Inflammatory macrophage (primary cell): ENCODE results near the gene ZSCAN21.

ENCODE experiments used
- DNase-seq, 2 donors: peaks; one replicate each; pipeline ENCODE4 v3.0.0-alpha.2; 2020 to 2022

The ZSCAN21 gene

DNA sequence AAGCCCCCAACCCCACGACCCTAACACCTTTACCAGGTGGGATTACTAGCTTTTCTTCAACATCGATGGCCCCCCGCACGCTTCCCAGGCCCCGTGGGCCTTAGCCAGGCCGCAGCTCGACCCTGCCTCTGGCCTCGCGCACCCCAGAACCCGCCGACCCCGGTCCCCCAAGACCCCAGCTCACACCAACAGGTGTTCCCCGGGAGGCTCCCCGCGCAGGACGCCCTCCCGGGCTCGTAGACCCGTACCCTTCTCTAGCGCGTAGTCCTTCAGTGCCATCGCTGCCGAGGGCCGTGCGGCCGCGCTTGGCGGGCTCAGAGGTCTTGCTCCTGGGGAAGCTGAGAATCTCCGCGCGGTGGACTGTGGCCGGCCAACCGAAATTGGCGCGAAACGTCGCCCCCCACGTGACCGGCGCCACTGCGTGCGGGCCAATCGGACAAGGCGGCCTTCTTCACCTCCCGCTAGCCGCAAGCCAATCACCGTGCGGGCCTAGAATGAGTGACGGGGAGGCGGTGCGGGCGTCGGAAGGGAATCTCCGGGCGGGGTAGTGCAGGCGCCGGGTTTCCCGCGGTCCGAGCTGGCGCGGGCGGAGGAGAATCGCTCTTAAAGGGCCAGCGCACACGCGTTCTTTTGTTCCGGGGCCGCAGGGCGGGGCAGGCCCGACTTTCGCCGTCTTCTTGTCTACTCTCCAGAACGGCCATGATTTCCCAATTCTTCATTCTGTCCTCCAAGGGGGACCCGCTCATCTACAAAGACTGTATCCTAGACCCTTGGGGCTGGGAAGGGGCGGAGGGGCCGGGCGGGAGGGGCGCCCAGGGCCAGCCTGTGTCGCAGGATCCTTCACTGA, 51.7 kb downstream of the ZSCAN21 start, which contains the start of the genes AP4M1 and MCM7:
TSS of gene AP4M1 (plus strand) at position 628 of the 847 bp plus-strand sequence. CDS start at position 700, 72 bp downstream.
TSS of gene MCM7 (minus strand) at position 382 of the 847 bp plus-strand sequence. CDS start at position 279, 103 bp downstream.
- DNase-seq = peak; percentile 99

DNA sequence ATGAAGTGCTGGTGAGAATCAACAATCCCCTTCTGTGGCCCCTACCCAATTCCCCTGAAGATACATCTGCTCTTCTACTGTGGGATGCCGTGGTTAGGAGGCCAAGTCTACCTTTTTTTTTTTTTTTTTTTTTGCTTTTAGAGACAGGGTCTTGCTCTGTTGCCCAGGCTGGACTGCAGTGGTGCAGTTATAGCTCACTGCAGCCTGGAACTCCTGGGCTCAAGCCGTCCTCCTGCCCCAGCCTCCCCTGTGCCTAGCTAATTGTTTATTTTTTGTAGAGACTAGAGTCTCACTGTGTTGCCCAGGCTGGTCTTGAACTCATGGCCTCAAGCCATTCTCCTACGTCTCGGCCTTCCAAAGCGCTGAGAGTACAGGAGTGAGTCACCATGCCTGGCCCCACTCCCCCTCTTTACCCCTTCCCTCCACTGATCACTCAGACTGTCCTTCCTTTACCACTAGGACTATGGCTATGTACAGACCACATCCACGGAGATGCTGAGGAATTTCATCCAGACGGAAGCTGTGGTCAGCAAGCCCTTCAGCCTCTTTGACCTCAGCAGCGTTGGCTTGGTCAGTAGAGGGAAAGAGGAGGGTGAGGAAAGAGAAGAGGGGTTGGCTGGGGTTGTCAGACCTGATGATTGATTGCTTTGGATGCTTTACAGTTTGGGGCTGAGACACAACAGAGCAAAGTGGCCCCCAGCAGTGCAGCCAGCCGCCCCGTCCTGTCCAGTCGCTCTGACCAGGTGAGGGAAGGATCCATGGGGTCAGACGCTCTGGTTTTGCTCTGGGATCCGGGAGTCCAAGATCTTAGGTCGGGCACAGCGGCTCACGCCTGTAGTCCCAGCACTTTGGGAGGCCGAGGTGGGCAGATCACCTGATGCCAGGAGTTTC, 53.6 kb downstream of the ZSCAN21 start:
- no peak for DNase-seq

DNA sequence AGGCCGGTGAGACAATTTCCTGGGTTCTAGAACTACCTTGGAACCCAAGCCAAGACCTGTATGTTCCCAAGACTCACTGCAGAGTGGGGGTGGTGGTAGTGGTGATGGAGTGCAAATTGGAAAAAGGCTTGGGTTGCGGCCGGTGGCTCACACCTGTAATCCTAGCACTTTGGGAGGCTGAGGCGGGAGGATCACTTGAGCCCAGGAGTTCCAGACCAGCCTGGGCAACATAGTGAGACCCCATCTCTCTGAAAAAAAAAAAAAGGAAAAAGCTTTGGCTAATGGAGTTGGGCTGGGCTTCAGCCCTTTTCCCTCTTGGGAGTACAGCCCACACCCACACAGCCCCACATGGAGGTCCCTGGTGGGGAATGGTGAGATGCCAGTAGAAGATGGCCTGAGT, 56.0 kb downstream of the ZSCAN21 start:
- no peak for DNase-seq

DNA sequence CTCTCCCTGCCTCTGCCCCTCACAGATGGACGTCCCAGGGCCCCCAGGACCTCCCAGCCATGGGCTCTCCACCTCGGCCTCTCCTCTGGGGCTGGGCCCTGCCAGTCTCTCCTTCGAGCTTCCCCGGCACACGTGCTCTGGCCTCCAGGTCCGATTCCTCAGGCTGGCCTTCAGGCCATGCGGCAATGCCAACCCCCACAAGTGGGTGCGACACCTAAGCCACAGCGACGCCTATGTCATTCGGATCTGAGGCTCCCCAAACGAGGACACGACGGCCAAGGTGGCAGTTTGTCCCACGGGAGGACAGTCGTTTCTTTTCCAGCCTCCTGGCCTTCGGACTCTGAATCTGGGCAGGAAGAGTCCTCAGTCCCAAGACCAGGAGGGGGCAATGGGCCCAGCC, 57.1 kb downstream of the ZSCAN21 start:
- DNase-seq = no peak

DNA sequence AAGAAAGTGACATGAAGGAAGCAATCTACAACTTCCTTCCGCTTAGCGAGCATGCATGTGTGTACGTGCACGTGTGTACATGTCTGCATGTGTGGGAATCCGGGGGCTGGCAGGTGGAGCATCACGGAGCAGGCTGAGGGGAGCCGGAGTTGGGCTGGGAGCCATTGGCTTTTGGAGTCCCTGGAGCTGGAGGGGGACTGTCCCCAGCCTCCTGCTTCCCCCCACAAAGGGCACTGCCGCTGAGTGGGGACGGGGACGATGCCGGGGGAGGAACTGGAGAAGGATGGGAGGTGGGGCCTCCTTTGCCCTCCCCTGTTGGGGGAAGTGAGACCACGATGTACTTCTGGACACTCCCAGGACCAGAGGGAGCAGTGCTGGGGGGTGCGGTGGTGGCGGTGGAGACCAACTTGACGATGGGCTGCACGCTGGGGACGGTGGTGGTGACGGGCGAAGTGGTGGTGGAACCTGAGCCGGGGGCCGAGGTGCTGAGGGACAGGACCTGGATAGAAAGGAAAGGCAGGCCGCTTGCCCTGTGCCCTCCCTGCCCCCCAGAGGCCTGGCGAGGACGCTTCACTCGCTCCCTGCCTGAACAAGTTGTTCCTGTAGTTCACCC, 57.7 kb downstream of the ZSCAN21 start:
- DNase-seq = no peak

DNA sequence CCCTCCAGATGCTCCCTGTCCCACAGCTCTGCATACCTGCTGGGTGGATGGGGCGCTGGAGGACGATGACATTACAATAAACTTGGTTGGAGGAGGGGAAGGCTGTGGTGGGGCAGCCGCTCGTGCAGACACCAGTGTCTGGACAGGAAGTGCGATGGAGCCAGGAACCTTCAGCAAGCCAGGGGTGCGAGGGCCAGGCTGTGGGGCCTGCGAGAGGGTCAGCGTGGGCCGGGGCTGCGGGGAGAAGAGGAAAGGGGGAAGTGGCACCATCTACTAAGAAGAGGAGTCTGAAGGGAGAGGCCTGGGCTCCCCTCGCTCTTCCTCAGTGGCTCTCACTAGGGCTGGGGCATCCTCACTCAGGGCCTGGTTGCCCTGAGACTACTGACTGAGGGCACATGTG, 58.3 kb downstream of the ZSCAN21 start:
- no peak for DNase-seq

DNA sequence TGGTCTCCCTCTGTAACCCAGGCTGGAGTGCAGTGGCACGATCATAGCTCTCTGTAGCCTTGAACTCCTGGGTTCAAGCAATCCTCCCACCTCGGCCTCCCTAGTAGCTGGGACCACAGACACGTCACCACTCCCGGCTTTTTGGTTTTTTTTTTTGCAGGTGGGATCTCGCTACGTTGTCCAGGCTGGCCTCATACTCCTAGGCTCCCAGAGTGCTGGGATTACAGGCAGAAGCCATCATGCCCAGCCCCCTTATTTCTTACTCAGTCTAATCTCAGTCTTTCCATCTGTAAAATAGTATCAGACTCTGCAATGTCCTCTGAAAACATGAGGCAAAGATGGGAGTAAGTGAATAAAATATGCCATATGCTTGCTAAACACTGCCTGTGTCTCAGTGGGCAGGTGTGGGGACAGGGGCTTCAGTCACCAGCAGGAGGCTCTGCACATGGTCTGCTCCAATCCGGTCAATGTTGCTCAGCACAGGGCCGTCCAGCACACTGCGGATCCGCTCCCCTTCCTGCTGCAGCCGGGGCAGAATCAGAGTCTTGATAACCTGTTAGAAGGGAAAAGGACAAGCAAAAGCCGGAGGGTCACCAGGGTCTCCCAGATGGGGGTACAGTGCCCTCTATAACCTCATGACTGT, 60.1 kb downstream of the ZSCAN21 start:
- DNase-seq = no peak

DNA sequence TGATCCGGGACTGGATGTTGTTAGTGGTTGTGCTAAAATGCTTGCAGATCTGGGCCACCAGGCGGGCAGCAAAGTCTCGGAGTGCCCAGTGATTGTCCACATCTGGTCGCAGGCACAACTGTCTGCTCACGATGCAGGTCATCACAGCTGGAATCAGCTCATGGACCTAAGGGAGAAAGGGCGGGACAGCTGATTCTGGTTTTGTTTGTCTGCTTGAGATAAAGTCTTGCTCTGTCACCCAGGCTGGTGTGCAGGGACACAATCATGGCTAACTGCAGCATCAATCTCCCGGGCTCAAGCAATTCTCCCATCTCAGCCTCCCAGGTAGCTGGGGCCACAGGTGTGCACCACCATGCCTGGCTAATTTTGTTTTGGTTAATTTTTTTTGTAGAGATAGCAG, 61.6 kb downstream of the ZSCAN21 start:
- no peak for DNase-seq

DNA sequence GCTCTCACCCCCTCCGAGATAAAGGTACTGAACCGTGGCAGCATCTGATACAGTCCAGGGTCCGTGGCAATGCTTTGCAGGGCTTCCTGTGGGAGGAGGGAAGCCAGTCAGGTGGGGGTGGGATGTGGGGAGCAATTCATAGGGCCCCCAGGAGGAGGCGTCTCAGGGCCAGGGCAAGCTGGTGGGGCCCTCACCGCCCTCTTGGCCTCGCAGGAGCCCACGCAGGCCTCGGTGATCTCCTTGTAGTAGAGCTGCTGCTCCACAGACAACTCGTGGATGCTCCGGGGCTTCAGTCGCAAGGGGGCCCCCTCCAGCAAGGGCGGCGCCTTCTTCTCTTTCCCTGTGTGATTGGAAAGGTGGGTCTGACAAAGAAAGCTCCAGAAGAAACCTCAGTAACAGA, 62.3 kb downstream of the ZSCAN21 start:
- DNase-seq = no peak
